NT2/D1 (cell line): ENCODE data around the gene GPAT2.
"Not testable (repeated sequence)": the region's sequence is repeated elsewhere in the genome, so short reads cannot be mapped to it uniquely, and the experiment has no call there.

Experiments
- SUZ12 ChIP-seq: IDR thresholded peaks from 2 replicates; pipeline ENCODE4 v1.6.1; 2011; ENCODE audit not compliant: insufficient read length, insufficient read depth; ENCODE audit errors: extremely low read depth
- YY1 ChIP-seq: IDR thresholded peaks from 2 replicates; pipeline ENCODE4 v1.6.1; 2011; ENCODE audit not compliant: insufficient read length, insufficient read depth
- ZNF274 ChIP-seq: IDR thresholded peaks from 2 replicates; pipeline ENCODE4 v1.6.1; 2011; ENCODE audit warnings: mild to moderate bottlenecking, low read depth, low read length

DNA sequence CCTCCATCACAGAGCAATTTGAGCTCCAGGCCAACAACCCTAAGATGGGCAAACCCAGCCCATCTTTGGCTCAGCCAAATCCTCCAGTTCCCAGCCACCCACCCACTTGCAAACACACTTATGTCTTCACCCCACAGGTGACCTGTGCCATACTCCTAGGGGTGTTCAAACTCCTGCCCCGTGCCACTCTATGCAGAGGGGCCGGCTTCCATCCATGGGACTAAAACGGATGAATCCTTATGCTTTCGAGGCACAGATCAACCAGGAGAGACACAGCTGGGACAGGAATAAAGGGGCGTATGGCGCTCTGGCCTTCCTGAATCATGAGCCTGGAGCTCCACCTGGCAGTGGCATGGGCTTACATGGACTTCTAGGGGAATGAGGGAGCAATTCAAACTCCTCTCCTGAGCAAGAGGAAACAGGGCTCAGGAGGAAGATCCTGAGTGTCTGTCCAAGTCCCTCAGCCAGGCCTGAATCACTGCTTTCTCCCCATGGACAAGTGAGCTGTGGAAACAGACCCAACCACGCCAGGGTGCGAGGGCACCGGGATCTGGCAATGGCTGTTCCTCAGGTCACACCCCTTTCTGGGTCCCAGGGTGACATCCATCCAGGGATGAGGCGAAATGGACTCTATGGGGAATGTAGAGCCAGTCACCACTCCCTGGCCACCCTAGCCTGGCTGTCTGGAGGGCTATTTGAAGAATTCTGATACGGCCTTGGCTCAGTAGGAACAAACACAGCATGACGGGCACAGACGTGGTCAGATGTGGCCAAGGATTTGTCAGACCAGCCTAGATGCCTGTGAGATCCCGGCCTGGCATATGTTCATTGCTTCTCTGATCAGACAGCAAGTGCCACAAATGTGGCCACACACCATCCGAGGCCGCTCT is 36.6 kb upstream of the GPAT2 start:
- not testable (repeated sequence) for TF ChIP-seq SUZ12, ZNF274, YY1
